ENCODE results near the gene KRTAP5-11. TPM values are rescaled to one million over a fixed set of nuclear protein-coding genes. Genes with fewer than 3 reads are reported as not detected.
A peak's percentile ranks its signal among the peaks of the same experiment; 100 is the strongest.
"Not testable (repeated sequence)": the region's sequence is repeated elsewhere in the genome, so short reads cannot be mapped to it uniquely, and the experiment has no call there.

KRTAP5-11 gene
- total RNA-seq, 1 experiment from 2014 or later: not detected

DNA sequence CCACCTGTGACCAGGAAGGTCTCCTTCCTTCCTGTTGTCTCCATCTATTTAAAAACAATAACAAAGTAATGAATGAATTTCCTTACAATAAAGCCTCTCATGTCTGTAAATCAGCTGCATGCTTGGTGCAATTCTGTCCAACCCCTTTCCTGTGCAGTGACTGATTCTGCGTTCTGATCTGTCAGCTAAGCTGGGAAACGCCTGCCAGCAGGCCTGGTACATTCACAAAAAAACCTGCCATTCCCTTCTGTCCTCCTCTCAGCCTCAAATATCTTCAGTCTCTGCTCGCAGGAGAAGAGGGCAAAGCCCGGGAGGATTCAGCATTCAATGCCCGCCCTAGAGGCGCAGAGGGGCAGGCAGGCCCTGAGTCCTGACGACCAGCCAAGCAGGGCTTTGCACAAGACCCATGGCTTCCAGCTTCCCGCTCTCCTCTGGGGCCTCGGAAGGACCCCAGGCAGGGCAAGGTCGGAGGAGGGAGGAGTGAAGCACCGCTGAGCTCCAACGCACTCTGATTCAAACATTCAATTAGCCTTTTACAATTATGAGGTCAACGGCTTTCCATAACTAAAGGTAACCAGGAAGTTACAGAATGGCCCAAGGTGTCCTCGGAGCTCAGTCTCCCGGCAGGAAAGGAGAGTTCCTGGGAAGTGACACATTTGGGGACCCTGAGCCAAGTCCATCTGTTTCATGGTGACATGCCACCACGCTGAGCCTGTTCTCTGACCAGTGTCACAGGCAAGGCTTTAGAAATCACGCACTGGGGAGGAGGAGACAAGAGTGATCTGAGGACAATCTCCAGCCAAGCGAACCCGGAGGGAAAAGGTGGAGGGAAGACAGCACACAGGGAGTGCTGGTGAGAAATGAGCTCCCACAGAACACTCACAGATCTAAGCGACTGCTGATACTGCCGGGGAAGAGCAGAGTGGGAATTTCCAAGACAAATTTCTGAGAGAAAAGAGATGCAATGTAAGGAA is 15.8 kb downstream of the KRTAP5-11 start:
- DNase-seq (ENCODE audit: low read depth, low spot score); in situ Hi-C loops (cut with HindIII; ENCODE audit: low pct_unique_long_range_greater_than_20kb, low sequenced_read_pairs): not testable (repeated sequence)

DNA sequence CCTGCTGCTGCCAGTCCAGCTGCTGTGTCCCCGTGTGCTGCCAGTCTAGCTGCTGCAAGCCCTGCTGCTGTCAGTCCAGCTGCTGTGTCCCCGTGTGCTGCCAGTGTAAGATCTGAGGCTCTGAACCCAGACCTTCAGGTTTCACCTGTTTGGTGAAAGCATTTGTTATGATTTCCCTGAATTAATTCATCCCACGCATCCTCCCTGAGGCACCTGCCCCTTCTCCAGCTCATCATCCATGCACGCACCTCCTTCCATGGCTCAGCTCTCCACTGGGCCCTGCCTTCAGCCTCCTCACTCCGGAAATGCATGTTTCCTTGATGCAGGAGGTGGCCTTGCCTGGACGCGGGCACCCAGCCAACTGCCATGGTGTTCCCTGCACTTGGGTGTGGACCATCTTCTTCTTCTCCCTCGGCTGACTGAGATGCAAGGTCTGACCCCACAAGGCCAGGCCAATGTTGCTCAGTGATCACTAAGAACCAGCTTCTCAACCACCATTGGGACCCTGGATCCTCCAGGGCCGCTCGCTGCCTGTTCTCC is 16.5 kb downstream of the KRTAP5-11 start:
- in situ Hi-C loops (cut with HindIII; ENCODE audit: low pct_unique_long_range_greater_than_20kb, low sequenced_read_pairs): no loop called here
- no peak for DNase-seq (ENCODE audit: low read depth, low spot score)

DNA sequence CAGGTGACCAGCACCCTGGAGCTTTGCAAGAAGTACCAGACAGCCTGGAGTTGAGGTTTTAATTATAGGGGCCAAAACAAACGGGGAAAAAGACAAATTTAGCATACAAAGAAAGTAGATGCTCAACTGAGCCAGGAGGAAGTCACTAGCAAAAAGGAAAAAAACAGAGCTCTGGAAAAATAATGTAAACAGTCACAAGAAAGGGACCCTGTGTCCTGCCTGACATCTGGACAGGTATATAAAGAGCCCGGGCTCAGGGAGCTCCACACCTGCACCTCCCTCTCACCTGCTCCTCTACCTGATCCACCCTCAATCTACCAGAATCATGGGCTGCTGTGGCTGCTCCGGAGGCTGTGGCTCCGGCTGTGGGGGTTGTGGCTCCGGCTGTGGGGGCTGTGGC is 17.4 kb downstream of the KRTAP5-11 start, which contains the start of gene KRTAP5-10:
TSS of gene KRTAP5-10 (plus strand) at position 301 of the 400 bp plus-strand sequence. CDS start at position 326, 25 bp downstream.
- in situ Hi-C loops (cut with HindIII; ENCODE audit: low pct_unique_long_range_greater_than_20kb, low sequenced_read_pairs): no loop called here
- DNase-seq (ENCODE audit: low read depth, low spot score): no peak

DNA sequence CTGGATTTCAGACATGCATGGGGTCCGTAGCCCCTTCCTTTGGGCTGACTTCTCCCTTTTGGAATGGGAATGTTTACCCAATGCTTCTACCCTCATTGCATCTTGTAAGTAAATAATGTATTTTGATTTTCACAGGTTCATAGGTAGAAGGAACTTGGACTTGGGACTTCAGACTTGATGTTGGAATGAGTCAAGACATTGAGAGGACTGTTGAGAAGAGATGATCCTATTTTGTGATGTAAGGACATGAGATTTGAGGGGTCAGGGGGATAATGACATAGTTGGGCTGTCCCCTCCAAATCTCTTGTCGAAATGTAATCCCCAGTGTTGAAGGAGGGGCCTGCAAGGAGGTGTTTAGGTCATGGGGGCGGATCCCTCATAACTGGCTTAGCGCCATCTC is 18.2 kb downstream of the KRTAP5-11 start:
- in situ Hi-C loops (cut with HindIII; ENCODE audit: low pct_unique_long_range_greater_than_20kb, low sequenced_read_pairs): no loop called here
- DNase-seq (ENCODE audit: low read depth, low spot score): no peak

DNA sequence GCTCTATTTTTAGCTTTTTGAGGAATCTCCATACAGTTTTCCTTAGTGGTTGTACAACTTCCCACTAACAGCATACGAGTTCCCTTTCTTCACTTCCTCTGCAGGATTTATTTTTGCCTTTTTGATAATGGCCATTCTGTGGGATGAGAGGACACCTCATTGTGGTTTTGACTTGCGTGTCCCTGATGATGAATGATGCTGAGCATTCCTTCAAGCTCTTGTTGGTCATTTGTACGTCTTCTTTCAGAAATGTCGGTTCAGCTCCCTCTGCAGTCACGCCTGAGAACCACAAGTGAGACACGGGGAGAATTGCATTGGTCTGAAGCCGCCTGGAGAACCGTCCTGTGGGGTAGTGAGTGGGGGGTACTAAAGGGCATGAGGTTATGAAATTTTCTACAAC is 19.3 kb downstream of the KRTAP5-11 start:
- in situ Hi-C loops (cut with HindIII; ENCODE audit: low pct_unique_long_range_greater_than_20kb, low sequenced_read_pairs): no loop called here
- peak; percentile 93 for DNase-seq (ENCODE audit: low read depth, low spot score)

DNA sequence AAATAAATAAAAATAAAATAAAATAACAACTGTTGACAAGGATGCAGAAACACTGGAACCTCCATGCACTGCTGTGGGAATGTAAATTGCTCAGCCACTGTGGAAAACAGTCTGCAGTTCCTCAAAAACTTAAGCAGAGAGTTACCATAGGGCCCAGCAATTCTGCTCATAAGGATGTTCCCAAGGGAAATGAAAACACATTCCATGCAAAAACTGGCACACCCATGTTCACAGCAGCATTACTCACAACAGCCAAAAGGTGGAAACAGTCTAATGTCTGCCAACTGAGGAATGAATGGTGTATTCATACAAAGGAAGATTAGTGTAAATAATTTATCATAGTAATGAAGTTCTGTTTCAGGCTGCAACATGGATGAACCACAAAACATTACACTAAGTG is 20.6 kb downstream of the KRTAP5-11 start:
- in situ Hi-C loops (cut with HindIII; ENCODE audit: low pct_unique_long_range_greater_than_20kb, low sequenced_read_pairs): no loop called here
- peak; percentile 45 for DNase-seq (ENCODE audit: low read depth, low spot score)

DNA sequence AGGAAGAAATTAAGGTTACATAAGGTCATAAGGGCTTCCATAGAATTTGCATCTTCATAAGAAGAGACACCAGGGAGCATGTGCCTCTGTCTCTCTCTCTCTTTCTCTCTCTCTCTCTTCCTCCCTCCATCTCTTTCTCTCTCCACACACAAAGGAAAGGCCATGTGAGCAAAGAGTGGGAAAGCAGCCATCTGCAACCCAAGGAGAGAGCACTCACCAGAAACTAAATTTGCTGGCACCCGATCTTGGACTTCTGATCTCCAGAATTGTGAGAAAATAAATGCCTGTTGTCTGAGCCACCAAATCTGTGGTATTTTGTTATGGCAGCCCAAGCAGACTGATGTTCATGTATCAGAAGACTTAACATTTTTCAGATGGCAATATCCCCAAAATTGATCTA is 23.7 kb downstream of the KRTAP5-11 start:
- DNase-seq (ENCODE audit: low read depth, low spot score): no peak
- in situ Hi-C loops (cut with HindIII; ENCODE audit: low pct_unique_long_range_greater_than_20kb, low sequenced_read_pairs): no loop called here

DNA sequence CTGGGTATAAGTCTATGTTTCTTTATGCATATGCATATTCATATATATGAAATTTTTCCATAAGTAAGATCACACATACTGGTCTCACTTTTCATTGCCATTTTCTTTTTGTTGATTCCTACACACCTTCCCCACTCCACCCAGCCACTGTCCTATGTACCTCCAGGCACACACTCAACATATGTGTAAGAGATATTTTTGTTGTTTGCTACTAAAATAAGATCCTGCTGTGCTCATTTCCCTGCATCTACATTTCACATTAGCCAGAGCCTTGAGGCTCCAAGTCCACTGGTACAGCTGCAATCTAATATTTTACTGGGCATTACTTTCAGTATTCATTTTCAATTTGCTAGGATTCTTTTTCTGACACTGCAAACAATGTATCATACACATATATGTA is 25.4 kb downstream of the KRTAP5-11 start:
- DNase-seq (ENCODE audit: low read depth, low spot score): no peak
- in situ Hi-C loops (cut with HindIII; ENCODE audit: low pct_unique_long_range_greater_than_20kb, low sequenced_read_pairs): no loop called here

DNA sequence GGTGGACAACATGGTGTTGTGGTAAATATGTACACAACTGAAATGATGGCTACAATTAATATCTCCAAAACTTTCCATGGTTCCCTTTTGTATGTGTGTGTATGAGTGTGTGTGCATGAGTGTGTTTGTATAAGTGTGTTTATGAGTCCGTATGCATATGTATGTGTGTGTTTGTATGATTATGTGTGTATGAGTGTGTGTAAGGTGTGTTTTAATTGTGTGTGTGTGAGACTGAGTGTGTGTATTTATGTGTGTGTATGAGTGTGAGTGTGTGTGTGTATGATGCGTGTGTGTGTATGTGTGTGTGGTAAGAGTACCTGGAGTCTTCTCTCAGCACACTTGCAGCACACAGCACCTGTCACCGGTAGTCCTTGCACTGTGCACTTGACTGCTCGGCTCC is 26.7 kb downstream of the KRTAP5-11 start:
- in situ Hi-C loops (cut with HindIII; ENCODE audit: low pct_unique_long_range_greater_than_20kb, low sequenced_read_pairs): no loop called here
- no peak for DNase-seq (ENCODE audit: low read depth, low spot score)

DNA sequence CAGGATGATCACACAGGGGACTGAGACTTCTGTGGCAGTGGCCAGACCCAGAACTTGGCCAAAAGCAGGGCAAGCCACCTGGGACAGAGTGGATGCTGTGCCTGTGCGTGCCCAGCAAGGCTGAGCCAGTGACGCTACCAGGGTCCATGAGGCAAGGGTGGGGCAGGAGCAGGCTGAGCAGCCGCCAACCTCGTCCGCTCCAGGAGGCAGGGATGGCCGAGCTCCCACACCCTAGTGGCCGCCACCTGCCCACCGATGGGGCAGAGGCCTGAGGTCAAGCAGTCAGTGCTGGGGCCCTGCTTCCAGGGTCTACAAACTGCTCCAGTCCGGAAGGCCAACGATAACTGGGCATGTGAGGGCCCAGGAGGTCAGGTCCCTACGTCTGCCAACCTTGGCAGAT is 27.2 kb downstream of the KRTAP5-11 start:
- DNase-seq (ENCODE audit: low read depth, low spot score): no peak

DNA sequence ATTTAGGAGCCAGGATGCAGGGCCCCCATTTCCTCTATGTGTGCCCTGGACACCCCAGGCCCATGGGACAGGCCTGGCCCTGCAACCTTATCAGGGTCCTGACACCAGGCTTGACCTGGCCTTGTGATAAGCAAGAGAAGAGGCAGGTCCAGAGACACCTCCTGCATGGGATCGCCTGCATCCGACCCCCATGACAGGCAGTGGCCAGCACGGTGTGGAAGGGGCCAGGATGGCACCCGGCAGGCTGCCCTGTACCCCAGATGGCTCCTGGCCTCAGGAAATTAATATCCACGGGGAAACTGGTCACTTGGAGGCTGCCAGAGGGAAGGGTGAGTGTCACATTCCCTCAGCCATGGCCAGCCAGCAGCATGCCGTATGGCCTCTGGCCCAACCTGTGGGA is 27.7 kb downstream of the KRTAP5-11 start:
- no peak for DNase-seq (ENCODE audit: low read depth, low spot score)
- in situ Hi-C loops (cut with HindIII; ENCODE audit: low pct_unique_long_range_greater_than_20kb, low sequenced_read_pairs): no loop called here

More for the DNA sequence above, 27.2 kb downstream of the KRTAP5-11 start:
- in situ Hi-C loops (cut with HindIII; ENCODE audit: low pct_unique_long_range_greater_than_20kb, low sequenced_read_pairs): no loop called here

DNA sequence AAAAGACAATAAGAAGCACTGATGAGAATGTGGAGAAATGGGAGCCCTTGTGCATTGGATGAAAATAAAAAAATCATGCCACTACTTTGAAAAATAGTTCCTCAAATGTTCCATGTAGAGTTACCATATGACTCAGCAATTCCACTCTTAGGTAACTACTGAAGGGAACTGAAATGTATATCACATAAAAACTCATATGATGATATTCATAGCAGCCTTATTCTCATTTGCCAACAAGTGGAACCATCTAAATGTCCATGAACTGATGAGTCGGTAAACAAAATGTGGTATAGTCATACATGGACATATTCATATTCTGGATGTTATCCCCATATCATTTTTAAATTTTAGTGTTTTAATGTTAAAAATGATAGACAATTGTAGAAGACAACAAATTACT is 31.0 kb downstream of the KRTAP5-11 start:
- no peak for DNase-seq (ENCODE audit: low read depth, low spot score)
- in situ Hi-C loops (cut with HindIII; ENCODE audit: low pct_unique_long_range_greater_than_20kb, low sequenced_read_pairs): no loop called here

DNA sequence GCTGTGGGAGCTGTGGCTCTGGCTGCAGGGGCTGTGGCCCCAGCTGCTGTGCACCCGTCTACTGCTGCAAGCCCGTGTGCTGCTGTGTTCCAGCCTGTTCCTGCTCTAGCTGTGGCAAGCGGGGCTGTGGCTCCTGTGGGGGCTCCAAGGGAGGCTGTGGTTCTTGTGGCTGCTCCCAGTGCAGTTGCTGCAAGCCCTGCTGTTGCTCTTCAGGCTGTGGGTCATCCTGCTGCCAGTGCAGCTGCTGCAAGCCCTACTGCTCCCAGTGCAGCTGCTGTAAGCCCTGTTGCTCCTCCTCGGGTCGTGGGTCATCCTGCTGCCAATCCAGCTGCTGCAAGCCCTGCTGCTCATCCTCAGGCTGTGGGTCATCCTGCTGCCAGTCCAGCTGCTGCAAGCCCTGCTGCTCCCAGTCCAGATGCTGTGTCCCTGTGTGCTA is 33.9 kb downstream of the KRTAP5-11 start:
- in situ Hi-C loops (cut with HindIII; ENCODE audit: low pct_unique_long_range_greater_than_20kb, low sequenced_read_pairs): no loop called here
- DNase-seq (ENCODE audit: low read depth, low spot score): no peak

DNA sequence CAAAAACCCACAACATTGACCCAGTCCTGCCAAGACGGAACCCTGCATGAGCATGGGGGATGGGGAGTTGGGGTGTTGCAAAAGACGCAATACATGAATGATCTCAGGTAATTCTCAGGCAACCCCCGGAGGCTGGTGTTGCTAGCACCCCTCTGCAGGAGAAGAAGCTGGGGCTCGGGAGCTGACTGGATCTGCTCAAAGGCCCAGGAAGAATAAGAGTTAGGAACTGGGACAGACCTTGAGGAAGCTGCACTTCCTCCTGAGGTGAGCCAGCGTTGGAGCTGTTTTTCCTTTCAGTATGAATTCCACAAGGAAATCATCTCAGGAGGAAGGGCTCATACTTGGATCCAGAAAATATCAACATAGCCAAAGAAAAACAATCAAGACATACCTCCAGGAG is 34.6 kb downstream of the KRTAP5-11 start, which contains the start of gene KRTAP5-9:
TSS of gene KRTAP5-9 (plus strand) at position 301 of the 400 bp plus-strand sequence. CDS start 238 bp downstream, outside the sequence.
- in situ Hi-C loops (cut with HindIII; ENCODE audit: low pct_unique_long_range_greater_than_20kb, low sequenced_read_pairs): no loop called here
- no peak for DNase-seq (ENCODE audit: low read depth, low spot score)

DNA sequence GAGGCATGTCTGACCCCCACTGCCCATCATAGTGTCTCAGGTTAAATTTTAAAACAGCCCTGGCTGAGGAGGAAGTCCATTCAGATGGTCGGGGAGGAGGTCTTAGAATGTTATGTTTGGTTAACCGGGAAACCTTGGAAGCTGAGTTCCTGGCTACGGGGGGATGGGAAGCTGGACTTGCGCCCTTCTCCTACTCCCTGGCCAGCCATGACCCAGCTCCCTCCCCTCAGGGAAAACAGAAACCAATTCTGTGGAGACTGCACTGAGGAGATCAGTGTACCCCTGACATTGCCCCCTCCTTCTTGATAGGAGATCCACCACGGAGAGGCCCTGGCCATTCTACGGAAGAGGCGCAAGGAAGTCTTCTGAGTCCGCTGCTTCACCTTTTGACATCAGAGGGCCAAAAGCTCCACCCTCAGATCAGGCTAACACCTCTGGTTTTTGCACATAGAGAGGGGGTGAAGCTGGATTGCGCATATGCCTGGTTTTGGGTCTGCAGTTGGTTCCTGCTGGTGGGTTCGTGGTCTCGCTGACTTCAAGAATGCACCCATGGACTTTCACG is 37.2 kb downstream of the KRTAP5-11 start:
- in situ Hi-C loops (cut with HindIII; ENCODE audit: low pct_unique_long_range_greater_than_20kb, low sequenced_read_pairs): no loop called here
- DNase-seq (ENCODE audit: low read depth, low spot score): no peak

DNA sequence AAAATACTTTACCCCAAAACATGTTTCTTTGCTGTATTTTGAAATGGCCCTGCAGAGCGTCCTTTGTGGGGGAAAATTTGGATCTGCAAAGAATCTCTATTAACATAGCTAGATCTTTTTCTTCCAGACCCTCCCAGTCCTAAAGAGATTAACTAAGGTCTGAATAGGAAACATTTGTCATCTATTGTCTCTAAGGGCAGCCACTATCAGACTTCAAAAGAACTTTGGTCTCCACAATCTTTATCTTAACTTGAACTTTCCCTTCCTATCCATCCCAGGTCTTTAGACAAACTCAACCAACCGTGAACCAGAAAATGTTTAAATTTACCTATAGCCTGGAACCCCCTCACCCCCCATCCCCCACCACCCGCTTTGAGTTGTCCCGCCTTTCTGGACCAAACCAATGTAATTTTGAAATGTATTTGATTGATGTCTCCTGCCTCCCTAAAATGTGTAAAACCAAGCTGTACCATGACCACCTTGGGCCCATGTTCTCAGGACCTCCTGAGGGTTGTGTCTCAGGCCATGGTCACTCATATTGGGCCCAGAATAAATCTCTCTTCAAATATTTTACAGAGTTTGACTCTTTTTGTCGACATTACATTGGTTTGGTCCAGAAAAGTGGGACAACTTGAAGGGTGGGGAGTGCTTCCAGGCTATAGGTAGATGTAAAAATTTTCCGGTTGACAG is 38.0 kb downstream of the KRTAP5-11 start:
- DNase-seq (ENCODE audit: low read depth, low spot score): no peak
- in situ Hi-C loops (cut with HindIII; ENCODE audit: low pct_unique_long_range_greater_than_20kb, low sequenced_read_pairs): no loop called here

DNA sequence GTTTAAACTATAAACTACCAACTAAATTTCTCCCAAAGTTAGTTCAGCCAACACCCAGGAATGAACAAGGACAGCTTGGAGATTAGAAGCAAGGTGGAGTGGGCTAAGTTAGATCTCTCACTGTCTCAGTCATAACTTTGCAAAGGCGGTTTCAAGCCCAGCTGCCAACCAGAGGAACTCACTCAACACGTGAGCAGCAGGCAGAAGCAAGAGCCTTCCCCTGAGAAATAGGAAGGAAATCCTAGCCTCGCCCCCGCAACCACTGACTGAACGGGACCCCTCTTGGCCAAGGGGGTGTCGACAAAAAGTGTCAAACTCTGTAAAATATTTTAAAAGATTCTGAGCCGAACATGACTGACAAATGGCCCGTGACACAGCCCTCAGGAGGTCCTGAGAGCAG is 38.8 kb downstream of the KRTAP5-11 start:
- no peak for DNase-seq (ENCODE audit: low read depth, low spot score)
- in situ Hi-C loops (cut with HindIII; ENCODE audit: low pct_unique_long_range_greater_than_20kb, low sequenced_read_pairs): no loop called here

Measured in SK-MEL-5 (cell line).